Gastrocnemius medialis (tissue), 4 donors: Measurements from ENCODE around the gene CFAP100. TPM values are rescaled to one million over a fixed set of nuclear protein-coding genes. Genes with fewer than 3 reads are reported as not detected.

ENCODE experiments used
- ATAC-seq, 2 donors: fragments of 150-250 bp; one replicate each; pipeline ENCODE4 v1.9.1; 2016
- DNase-seq, 2 donors: peaks; one replicate each; pipeline ENCODE4 v3.0.0-alpha.2; 2019
- H3K27ac ChIP-seq, 4 donors: fragments of 200-600 bp; sonication (generic); 1 replicate in 1 of 4; 2 replicates in 3 of 4; pipeline ENCODE4 v1.5.1; 2016 to 2018; ENCODE audit warnings: mild to moderate bottlenecking in 2 of 4, moderate library complexity in 1 of 4
- H3K27me3 ChIP-seq, 3 donors: fragments of 200-600 bp; sonication (generic) in 2 of 3; 1 replicate in 1 of 3; 2 replicates in 2 of 3; pipeline versions ENCODE4 v1.5.1 to v1.6.0; 2016 to 2019; ENCODE audit warnings: mild to moderate bottlenecking in 1 of 3, moderate library complexity in 1 of 3
- H3K36me3 ChIP-seq, 2 donors: fragments of 200-600 bp; sonication (generic) in 1 of 2; one replicate each; pipeline ENCODE4 v1.5.1; 2017 to 2018
- H3K4me1 ChIP-seq, 2 donors: fragments of 200-600 bp; sonication (generic) in 1 of 2; one replicate each; pipeline ENCODE4 v1.5.1; 2016 to 2017; ENCODE audit warnings: mild to moderate bottlenecking in 2 of 2
- H3K4me3 ChIP-seq, 4 donors: fragments of 200-600 bp; sonication (generic) in 3 of 4; 1 replicate in 1 of 4; 2 replicates in 3 of 4; pipeline ENCODE4 v1.5.1; 2016 to 2019; ENCODE audit warnings: mild to moderate bottlenecking in 2 of 4
- H3K9me3 ChIP-seq, 3 donors: fragments of 200-600 bp; sonication (generic) in 2 of 3; 1 replicate in 1 of 3; 2 replicates in 2 of 3; pipeline ENCODE4 v1.5.1; 2016 to 2019
- CTCF ChIP-seq, 5 experiments: fragments of 450-650 bp in 3 of 5; fragments of 200-600 bp in 2 of 5; sonication (generic) in 2 of 5; IDR thresholded peaks in 4 of 5; conservative IDR thresholded peaks in 1 of 5; 1 replicate in 4 of 5; 2 replicates in 1 of 5; pipeline ENCODE4 v1.5.1; 2016 to 2019; ENCODE audit warnings: antibody characterized with exemption in 5 of 5, mild to moderate bottlenecking in 3 of 5, moderate library complexity in 3 of 5
- POLR2A ChIP-seq, 2 donors: fragments of 450-650 bp; IDR thresholded peaks; one replicate each; pipeline ENCODE4 v1.6.1; 2017; ENCODE audit warnings: antibody characterized with exemption in 2 of 2, mild to moderate bottlenecking in 2 of 2, moderate library complexity in 2 of 2
- in situ Hi-C, 4 donors: fragments of 200-750 bp; cut with MboI; loops; one replicate each; pipeline versions ENCODE4 v1.15.0 to v1.8.0; 2017; ENCODE audit warnings: low sequenced_read_pairs in 4 of 4
- intact Hi-C: fragments of 100-400 bp; cut with DNase I; formaldehyde crosslinking; loops from one replicate; pipeline ENCODE4 v1.15.1; 2023; ENCODE audit warnings: low total_unique reads
- total RNA-seq, 4 donors: library from RNA; depleted of rRNA; stranded (reverse); fragments of >200 nt; gene quantifications; one replicate each; pipeline versions ENCODE4 v1.1.0 to v1.2.3, GENCODE V29; 2016

Gene CFAP100
- total RNA-seq, 4 donors from 2014 or later = not detected

GRCh38 chr3:126353694-126354321 is 40.9 kb upstream of the CFAP100 start:
- H3K27ac ChIP-seq = peak overlapping the region; percentile 91 to 99 (median 98)
- peaks cover 70 to 81% of the 10 kb centered on the region in 2 donors for H3K4me1 ChIP-seq
- no peaks in the 10 kb centered on the region for H3K27me3 ChIP-seq
- H3K9me3 ChIP-seq = no peaks in the 10 kb centered on the region
- in situ Hi-C loops = no loop called here
- peak overlapping the region; percentile 61 to 83 (median 72) for H3K4me3 ChIP-seq
- H3K36me3 ChIP-seq = peaks cover 0 to 19% of the 10 kb centered on the region in 2 donors
- no peak for ATAC-seq
- intact Hi-C loops = loop anchor here (1.0 to 2.0 kb wide), 2 partner anchors 95 to 731 kb away; no protein-coding TSS in a partner anchor
- TF ChIP-seq POLR2A (IDR thresholded peaks at IDR 0.05) (peak in 1 of 2 donors; percentile 19), CTCF (IDR thresholded peaks at IDR 0.05 in 4 of 5, conservative IDR thresholded peaks at IDR 0.05 in 1 of 5) (no peak)
- peak; percentile 1 to 63 for DNase-seq

GRCh38 chr3:126354776-126355175 is 39.9 kb upstream of the CFAP100 start:
- no peaks in the 10 kb centered on the region for H3K27me3 ChIP-seq
- intact Hi-C loops (loop anchor here (5.0 kb wide), 2 partner anchors 272 to 437 kb away; partner anchors contain the start of gene SLC41A3), in situ Hi-C loops (no loop called here)
- peaks cover 61 to 75% of the 10 kb centered on the region in 2 donors for H3K4me1 ChIP-seq
- peaks cover 0 to 19% of the 10 kb centered on the region in 2 donors for H3K36me3 ChIP-seq
- DNase-seq (peak in 1 of 2 donors; percentile 53), ATAC-seq (no peak)
- peak overlapping the region; percentile 61 to 83 (median 72) for H3K4me3 ChIP-seq
- no peak for TF ChIP-seq POLR2A (IDR thresholded peaks at IDR 0.05)
- no peak for TF ChIP-seq CTCF (IDR thresholded peaks at IDR 0.05 in 4 of 5, conservative IDR thresholded peaks at IDR 0.05 in 1 of 5)
- H3K27ac ChIP-seq = peak overlapping the region; percentile 91 to 99 (median 98)
- no peaks in the 10 kb centered on the region for H3K9me3 ChIP-seq

DNA sequence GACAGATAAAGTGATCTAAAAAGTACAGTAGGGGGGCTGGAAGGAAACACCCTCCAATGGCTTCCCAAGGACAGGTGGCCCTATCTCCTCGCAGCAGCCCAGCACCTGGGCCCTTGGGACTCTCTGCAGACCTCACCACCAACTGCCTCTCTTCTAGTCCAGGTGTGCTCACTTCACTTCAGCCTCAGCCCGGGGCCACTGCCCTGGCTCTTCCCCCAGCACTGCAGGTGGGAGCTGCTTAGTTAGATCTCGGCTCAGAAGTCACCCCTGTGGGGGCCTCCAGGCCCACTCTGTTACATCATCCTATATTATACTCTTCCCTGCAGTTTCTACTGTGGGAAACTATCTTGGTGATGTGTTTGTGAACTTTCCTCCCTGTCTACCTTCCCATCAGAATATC is 39.5 kb upstream of the CFAP100 start:
- TF ChIP-seq POLR2A (IDR thresholded peaks at IDR 0.05) (no peak), CTCF (IDR thresholded peaks at IDR 0.05 in 4 of 5, conservative IDR thresholded peaks at IDR 0.05 in 1 of 5) (no peak)
- no peaks in the 10 kb centered on the region for H3K27me3 ChIP-seq
- peaks cover 0 to 19% of the 10 kb centered on the region in 2 donors for H3K36me3 ChIP-seq
- H3K27ac ChIP-seq = peak overlapping the region; percentile 91 to 99 (median 98)
- intact Hi-C loops = loop anchor here (5.0 kb wide), 2 partner anchors 273 to 438 kb away; partner anchors contain the start of gene SLC41A3
- DNase-seq (peak in 1 of 2 donors; percentile 33), ATAC-seq (no peak)
- peaks cover 57 to 70% of the 10 kb centered on the region in 2 donors for H3K4me1 ChIP-seq
- no peaks in the 10 kb centered on the region for H3K9me3 ChIP-seq
- in situ Hi-C loops = no loop called here
- peak overlapping the region; percentile 61 to 83 (median 72) for H3K4me3 ChIP-seq

DNA sequence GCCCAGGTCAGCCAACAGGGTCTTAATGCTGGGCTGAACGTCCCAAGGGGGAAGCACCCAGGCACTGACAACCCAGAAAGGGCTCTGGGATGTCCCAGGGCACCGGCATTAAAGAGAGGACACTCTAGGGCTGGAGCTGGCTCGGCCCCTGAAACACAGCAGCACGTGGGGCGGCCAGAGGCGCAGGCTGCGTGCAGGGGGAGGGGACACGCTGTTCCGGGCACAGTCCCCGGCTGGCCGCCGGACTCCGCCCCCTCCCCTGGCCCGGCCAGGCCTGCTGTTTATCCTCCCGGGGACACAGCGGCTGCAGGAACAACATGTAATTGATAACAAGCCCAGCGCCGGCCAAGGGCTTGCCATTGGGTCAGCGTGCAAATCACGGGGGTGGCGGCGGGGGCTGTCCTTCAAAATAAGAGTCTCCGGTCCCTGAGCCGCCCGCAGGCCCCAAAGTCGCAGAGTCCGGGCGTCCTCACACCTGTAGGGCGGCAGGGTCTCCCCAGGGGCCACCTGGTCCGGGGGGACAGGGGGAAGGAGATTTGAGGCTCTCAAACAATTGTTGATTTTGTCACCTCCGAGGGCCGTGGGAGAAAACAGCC is 38.8 kb upstream of the CFAP100 start:
- intact Hi-C loops = loop anchor here (1.0 to 5.0 kb wide), 5 partner anchors 67 to 439 kb away; partner anchors contain the start of genes SLC41A3 and ZXDC
- peak overlapping the region; percentile 91 to 99 (median 98) for H3K27ac ChIP-seq
- TF ChIP-seq POLR2A (IDR thresholded peaks at IDR 0.05) = peak; percentile 83 to 94
- TF ChIP-seq CTCF (IDR thresholded peaks at IDR 0.05 in 4 of 5, conservative IDR thresholded peaks at IDR 0.05 in 1 of 5) = peak in 1 of 5 experiments; percentile 53
- no peaks in the 10 kb centered on the region for H3K27me3 ChIP-seq
- peaks cover 50 to 64% of the 10 kb centered on the region in 2 donors for H3K4me1 ChIP-seq
- peak; percentile 99 to 100 for DNase-seq
- peak; percentile 57 for ATAC-seq
- in situ Hi-C loops = no loop called here
- H3K4me3 ChIP-seq = peak overlapping the region; percentile 82 to 95 (median 84)
- H3K36me3 ChIP-seq = peaks cover 0 to 14% of the 10 kb centered on the region in 2 donors
- no peaks in the 10 kb centered on the region for H3K9me3 ChIP-seq
